NCI-H2107 (cell line): Measurements from ENCODE around the gene MEIS2.

Source experiments
- DNase-seq: peaks from one replicate; lab custom pipeline; 2025; lab: John Stamatoyannopoulos, UW

Gene MEIS2

DNA sequence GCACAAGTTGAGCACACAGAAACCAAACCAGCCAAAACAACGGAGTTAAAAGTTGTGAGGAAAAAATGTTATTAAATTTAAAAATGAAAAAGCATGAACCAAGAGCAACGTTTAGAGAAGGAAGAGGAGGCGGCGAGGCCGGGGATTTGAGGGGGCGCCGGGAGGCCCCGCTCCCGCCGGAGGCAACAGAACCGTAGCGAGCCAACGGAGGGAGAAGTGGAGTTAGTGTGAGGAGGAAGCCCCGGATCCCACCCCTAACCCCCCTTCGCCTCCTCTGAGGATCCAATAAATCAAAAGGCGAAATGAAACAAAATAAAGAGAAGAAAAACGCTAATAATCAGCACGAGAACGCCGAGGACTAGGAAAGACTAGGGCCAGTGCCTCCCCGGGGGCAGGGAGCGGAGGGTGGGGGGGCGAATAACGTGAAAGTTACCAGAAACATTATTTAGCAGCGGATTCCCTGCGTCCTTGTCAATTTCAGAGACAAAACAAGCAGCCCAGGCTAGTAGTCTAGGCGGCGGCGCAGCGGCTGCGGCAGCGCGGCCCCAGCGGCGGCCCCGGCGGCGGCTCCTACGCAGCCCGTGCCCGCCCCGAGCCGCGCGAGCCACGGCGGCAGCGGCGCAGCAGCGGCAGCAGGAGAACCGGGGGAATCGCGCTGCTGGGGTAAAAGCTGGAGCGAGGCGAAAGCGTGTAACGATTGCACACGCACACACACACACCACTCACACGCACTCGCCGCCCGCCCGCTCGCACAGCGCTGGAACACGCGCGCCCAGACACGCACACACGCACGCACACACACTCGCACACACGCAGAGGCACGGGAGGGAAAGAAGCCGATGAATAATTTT is 1.7 kb downstream of the MEIS2 start:
- DNase-seq, result no peak

DNA sequence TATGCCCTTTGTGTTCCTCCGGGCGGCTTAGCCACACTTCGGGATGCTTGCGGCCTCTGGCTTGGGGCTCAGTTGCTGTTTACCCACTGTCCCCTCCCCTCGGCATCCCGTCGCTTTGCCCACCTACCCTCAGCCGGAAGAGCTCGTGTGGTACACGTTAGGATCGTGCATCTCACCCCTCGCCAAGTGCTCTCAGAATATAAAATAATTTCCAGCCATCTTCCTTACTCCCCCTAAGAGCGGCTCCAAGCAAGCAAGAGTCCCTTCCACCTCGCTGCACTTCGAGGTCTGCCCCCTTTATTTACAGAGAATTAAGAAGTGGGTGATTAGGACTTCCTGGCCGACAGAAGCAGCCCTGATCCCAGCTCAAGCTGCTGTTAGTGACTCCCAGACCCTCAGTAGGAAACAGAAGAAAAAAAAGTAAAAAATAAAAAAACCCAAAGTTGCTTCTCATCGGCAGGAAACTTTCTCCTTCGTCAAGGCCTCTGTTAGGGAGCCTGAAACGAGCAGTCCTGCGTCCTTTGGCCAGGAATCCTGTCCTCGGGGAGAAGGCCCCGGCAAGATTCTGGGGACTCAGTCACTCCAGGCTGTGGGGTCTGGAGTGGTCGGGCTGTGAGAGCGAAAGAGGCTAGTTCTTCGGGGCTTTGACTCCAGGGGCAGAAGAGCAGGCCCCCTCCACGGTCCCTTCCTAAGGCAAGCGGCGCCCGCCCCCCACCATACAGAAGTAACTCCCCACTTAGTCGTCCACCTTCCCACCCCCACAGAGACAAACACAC is 3.0 kb downstream of the MEIS2 start:
- no peak for DNase-seq

DNA sequence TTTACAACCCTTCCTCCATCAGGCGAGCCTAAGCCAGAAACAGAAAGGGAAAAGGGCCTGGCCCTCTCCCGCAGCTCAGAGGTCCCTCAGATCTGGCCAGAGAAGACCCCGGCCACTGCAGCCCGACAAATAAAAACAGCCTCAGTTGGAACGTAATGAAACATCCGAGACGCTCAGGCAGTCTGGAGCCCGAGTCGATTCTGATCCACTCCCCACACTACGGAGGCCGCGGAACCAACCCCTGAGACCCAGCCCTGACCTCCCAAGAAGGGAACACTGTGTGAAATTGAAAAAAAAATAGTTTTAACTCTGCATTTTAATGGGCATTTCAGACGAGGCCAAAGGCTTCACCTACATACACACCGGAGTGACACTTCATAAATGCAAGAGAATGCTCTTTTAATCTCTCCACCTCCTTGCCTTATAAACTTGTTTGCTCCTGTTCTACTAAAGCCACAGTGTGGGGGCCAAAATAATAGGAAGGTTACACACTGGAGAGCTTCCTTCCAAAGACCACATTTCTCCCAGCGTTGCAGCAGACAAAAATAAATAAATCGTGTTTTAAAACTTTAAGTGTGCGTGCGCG is 3.7 kb downstream of the MEIS2 start:
- no peak for DNase-seq

DNA sequence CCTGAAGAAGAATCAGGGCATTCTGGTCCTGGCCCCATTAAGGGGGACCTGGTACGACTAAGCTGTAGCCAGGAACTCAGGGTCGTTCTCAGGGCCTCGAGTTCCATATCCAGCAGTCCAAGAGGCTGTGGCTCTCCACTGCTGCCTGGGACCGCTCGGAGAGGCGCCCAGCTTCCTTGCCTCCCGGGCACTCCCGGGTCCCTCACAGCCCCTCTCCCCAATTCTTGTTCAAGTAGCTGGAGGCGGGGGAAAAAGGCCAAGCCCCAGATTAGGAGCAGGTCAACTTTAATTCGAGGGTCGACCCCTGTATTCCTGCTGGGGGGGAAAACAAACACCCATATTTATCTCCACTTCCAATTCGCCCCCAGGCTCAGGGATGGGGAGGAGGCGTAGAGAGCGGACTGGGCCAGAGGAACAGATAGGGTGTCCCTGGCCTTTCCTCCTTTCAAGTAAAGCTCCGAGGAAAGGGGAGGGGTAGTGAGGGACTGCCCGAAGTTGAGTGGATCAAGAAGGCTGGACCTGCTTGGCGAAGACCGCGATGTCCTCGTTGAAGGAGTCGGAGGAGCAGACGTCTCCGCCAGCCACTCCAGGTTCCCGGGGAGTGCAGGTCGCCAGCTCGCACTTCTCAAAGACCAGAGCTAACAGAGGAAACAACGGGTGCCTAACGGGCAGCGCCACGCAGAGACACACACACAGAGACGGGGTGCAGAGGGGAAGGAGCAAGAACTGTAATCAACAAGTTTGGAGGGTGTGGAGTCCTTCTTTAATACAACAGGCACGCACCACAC is 4.4 kb downstream of the MEIS2 start:
- DNase-seq, result no peak

DNA sequence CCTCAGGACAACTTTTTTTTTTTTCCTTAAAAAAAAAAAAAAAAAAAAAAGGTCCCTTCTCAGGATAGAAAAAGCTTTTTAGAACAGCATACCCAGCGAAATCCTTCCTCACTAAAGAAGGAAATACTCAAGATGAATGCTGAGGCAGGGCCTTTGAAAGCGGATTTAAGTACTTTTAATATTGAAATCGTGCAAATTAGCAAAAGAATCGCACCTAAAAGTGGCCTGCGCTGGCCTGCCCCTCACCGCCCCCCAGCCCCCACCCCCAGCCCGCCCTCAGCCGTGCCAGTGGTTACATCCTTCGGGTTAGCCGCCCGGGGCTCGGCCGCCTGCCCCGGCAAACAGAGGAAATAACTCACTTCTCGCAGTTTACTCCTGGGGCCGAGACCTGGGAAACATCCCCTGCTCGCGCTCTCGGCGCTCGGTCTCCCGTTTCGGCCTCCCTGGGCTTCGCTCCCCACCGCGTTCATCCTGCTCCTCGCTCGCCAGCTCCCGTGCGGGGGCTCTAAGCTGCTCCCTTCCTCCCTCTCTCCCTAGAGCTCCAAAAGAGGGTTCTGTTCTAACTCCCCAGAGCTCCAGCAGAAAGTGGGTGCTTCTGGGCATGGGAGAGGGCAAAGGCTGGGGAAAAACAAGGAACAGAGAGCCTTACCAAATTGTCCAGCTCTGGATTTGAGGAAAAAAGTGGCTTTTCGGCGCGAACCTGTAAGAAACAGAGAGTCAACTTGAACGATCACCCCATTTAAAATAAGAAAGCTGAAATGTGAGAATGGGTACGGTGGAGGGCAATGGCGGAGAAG is 5.2 kb downstream of the MEIS2 start:
- no peak for DNase-seq

DNA sequence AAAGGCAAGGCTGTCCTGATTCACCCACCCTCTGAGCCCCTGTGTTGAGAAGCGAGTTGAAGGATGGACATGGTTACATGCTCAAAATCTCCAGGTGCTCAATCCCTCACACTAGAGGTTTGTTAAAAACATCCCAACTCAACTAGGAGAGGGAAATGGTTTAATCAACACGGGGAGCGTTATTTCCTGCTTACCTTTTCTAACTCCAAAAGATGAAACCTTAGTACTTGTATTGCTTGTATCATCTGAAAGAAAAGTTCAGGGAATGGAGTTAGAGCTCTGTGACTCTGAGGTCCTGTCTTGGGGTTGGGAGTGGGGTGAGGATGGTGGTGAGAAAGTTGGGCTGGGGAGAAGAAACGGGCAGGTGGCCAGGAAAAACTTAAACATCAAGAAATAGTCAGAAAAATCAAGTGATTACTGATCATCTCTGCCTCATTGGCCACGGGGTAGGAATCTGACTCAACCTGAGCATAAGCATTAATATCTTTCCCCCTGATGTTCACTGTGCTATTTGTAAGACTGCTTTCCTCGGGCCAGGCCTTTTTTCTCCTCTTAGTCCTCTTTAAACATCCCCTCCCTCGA is 5.9 kb downstream of the MEIS2 start:
- no peak for DNase-seq

DNA sequence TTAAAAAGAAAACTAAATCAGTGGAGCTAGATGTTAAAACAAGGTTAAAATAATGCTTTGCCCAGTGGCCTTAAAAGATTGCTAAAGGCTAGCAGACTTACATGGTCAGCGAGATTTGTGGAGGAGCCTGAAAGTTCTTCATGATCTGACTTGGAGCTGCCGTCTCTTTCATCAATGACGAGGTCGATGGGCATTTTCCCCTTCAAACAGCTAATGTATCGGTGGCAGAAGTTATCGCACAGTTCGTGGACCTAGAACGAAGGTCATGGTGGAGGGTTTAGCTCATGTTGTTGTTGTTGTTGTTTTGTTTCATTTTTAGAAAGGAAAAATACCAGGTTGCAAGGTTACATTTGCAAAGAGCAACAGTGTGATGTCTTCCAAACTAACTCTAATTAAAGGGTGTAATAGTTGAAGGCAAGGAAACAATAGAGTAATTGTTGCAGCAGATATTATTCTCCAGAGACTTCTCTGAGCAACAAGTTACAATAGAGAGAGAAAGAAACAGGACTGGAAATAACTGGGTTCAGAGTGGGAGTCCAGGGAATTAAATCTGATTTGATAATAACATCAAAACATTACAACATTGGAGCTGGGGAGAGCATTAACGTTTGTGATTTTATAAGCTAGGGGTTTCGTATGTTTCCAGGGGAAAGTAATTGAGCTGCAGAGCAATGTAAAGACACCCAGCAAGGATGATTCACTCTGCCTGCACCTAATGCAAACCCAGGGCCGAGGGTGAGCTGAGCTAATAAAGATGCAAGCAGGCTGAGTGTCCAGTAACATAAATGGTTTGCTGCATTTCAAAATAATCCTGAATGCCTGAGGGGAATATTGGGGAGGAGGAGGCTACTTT is 6.6 kb downstream of the MEIS2 start:
- no peak for DNase-seq

DNA sequence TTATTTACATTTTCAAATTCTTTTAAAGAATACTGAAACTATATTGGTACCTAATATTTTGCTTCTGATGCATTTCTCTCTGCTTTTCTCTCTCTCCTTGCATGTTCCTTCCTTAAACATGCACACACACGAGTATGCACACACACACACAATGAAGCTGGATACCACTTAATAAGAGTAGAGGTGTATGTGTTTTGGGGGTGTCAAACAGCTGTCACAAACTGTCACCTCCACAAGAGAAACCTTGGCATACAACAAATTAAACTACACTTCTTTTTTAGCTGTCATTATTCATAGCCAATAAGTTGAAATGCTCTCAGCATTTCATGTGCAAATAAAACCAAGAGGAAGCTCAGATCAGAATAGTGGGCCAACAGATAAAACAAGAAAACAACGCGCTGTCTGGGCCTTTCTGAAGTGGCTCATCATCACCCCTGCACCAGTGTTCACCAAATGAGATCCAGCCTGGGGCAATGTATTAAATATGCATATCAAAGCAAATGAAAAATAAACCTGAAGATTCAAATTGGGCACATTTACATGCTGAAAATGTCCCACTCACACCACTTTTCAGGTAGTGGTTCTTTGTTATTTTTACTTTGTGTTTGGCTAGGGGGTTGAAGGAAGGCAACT is 9.7 kb downstream of the MEIS2 start:
- no peak for DNase-seq

DNA sequence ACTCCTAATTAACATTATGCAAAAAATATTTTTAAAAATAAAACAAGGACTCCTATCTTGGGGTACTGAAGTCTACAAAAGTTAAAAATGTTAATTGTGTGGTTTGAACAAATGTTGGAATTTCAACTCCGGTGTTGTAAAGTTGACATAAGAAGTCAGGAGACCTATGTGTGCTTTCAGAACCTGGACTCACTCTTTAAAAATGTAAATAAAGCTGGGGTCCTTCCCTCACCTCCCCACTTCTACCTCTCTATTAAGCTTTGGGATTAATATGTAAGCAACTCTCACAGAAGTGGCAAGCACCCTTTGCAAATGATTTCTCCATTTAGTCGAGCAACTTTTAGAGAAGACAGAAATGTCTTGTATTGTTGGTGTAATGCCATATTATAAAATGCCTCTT is 11.9 kb downstream of the MEIS2 start:
- no peak for DNase-seq

DNA sequence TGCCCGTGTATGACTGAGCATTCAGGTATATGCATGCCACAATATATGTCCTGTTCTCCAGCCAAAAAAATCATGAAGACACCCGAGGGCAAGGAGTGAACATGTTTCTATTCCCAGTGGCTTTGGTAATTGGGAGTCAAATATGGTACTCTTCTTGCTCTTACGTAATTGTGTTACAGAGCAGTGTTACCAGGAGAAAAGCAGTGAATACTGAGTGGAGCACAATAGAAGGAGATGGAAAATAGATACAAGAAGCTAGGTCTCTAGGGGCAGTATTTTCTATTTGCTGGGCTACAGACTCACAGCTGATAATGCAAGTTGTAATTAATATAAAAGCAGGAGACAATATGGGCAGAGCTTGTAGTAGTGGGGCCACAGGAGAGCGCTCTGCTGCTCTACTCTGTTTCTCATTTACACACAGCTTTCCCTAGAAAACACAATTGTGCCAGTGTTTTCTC is 13.2 kb downstream of the MEIS2 start:
- no peak for DNase-seq

DNA sequence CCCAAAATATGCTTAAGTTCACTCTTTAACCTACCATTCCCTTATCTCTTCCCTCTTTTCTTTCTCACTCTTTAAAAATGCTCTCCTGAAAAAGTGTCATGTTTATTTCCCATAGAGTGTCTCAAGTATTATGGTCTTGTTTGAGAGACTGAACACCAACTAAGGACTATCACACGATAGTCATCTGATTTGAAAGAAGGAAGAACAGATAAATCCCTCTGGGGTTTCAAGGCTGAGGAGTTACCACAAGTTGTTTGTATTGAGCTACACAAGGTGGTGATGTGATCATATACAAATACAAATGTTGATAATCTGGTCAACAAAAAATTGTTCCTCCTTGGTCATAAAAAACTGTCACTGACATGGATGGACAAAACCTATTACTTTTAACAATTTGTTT is 13.8 kb downstream of the MEIS2 start:
- no peak for DNase-seq

DNA sequence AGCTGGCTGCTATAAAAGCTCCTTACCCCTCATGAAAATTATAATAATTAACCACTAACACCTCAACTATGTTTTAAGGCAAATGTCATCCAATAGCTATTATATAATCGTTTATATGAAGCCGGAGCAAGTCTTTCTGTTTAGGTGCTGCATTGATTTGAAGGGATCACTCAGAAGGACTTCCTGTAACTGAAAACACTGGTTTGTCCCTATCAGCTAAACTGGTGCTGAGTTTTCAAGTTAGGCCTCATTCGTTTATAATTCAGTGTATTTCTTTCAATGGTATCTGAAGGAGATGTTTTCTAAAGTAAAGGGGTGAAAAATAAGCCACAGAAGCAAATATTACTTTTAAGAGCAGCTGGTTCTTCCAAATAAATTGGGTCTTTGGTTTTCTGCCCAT is 14.2 kb downstream of the MEIS2 start:
- no peak for DNase-seq

DNA sequence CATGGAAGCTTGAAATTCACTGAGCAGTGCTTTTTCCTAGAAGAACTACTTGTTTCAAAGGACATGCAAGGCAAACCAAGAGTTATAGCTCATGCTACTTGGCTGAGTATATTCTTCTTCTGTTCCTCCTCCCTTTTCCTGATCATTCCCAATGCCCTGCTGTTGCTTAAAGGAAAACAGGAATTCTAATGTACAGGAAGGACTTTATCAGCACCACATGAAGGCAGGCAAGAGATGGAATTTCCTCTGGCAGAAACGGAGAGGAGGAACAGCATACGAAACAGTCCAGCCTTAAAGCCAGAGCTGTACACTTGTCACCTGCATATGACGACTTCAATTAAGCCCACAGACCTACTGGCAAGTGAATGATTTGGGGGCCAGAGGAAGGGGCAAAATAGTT is 15.7 kb downstream of the MEIS2 start:
- no peak for DNase-seq

DNA sequence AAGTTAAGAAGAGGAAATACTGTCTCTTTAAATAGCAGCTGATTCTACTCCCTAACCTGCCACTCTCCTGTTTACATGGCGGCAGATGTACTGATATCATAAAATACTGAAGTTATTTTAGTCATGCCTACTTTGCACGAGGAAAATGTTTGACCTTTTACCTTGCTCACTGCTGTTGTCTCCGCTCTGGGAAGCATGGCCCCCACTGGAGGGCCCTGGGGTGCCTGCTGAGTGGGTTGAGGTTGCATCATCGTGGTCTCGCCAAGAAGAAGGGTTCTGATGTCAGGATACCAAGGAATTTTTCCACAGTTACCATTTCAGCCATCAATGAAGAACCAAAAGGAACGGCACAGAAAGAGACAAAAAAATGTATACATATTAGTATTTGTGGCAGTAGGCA is 16.7 kb downstream of the MEIS2 start:
- no peak for DNase-seq

DNA sequence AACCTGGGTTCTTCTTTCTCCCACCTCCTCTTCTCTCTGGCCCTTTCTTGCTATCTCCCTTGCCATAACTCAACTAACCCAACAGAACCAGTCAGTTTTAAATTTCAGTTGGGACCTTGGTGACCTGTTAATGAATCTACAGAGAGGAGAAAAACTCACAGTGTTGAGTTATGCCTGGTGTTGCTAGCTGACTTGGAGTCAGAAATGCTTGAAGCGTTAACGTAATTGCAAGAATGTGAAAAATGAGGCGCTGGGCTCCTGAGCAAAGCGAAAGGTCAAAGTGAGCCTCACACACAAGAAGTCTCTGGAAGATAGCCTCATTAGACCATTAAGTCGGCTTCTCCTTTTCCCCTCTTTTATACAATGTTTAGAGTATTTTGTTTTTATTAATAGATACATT is 18.4 kb downstream of the MEIS2 start:
- DNase-seq, result no peak

DNA sequence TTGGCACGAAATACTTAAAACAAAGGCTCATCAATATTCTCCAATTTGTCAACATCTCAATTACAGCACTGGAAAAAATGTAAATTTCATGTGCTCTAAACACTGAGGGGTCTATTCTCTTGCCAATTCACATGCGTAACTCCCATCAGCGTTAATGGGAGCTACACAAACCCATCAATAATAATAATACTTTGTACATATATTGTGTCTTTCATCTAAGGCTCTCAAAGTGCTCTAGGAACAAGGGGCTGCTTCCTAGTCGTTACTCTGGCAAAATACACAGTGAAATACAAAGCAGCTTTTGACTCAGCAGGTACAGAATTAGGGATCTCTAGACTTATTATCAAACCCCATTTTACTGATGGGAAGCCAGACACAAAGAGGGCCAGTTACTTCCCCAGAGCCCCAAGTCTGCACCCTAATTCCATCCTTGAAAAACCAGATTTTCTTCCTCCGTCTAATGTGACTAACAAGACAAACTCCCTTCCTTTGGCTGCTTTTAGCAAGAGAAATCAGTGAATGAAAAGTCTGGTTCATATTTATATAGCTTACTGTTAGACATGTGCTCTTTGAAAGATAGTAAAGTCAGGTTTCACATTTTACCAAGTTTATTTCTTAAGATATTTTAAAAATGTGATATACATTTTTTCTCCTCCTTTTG is 20.0 kb downstream of the MEIS2 start:
- DNase-seq, result no peak

DNA sequence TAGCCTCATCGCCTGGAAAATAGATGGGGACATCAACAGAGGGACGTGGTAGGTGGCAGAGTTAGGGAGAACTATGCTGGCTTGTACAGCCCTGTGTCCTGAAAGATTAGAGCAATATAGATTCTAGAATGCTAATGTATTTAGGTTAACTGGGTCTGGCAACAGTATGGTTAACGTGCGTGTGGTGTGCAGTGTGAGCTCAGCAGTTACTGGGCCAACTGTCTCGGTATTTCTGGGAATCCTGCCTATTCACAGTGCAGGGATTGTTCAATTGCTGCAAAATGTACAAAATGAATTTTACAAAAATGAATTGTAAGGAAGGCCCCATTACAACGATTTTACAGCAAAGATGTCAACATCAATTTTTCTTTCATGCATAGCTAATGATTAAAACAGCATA is 20.6 kb downstream of the MEIS2 start:
- DNase-seq, result no peak

DNA sequence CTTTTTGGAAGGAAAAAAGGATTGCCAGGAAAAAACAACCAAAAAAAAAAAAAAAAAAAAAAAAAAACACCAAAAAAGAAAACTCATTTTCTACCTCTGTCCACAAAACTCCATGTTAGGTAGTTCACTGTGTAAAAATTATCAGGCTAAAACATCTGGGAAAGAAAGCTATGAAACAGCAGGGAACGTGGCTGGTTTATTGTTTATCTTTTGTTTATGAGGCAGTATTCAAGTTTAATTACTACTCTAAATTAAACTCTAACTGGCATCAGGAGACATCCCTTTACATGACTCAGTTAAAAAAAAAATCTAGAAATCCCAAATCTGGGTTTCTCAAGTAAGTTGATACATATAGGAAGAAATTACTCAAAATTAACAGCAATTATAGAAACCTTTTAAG is 21.8 kb downstream of the MEIS2 start:
- no peak for DNase-seq
